HL-60 (cell line): Measurements from ENCODE around the gene SLC41A3.

ENCODE experiments used
- DNase-seq, 2 experiments: peaks; one replicate each; pipeline ENCODE4 v3.0.0-alpha.2; 2010 to 2020; ENCODE audit warnings: low read depth in 1 of 2, low spot score in 1 of 2
- H3K27ac ChIP-seq: fragments of 250-450 bp; sonication (Bioruptor Pico); replicated peaks from 2 replicates; pipeline ENCODE4 v1.5.1; 2020; ENCODE audit warnings: mild to moderate bottlenecking, moderate library complexity
- H3K27me3 ChIP-seq: fragments of 250-450 bp; sonication (Bioruptor Pico); 2 replicates; pipeline ENCODE4 v1.5.1; 2021; ENCODE audit warnings: mild to moderate bottlenecking, moderate library complexity; ENCODE audit not compliant: insufficient read depth, poor library complexity, severe bottlenecking
- H3K4me3 ChIP-seq: replicated peaks from 2 replicates; pipeline ENCODE4 v1.5.1; 2011; ENCODE audit warnings: mild to moderate bottlenecking, control low read depth, low read length; ENCODE audit not compliant: insufficient read depth
- CTCF ChIP-seq: IDR thresholded peaks from one replicate; pipeline ENCODE4 v1.5.1; 2011; ENCODE audit warnings: low read length, control low read depth, inconsistent platforms; ENCODE audit not compliant: insufficient read depth
- GABPA ChIP-seq: IDR thresholded peaks from 2 replicates; pipeline ENCODE4 v1.6.1; 2012; ENCODE audit warnings: low read depth
- POLR2AphosphoS5 ChIP-seq: IDR thresholded peaks from 2 replicates; pipeline ENCODE4 v1.6.1; 2012; ENCODE audit warnings: low read depth
- SPI1 ChIP-seq: IDR thresholded peaks from 2 replicates; pipeline ENCODE4 v1.6.1; 2012; ENCODE audit warnings: low read depth, mild to moderate bottlenecking, borderline replicate concordance
- TF ChIP-seq, protein P1 (sequence below): IDR thresholded peaks from 2 replicates; pipeline ENCODE4 v1.6.1; 2012; ENCODE audit warnings: low read depth; ENCODE audit not compliant: insufficient replicate concordance

The SLC41A3 gene

DNA sequence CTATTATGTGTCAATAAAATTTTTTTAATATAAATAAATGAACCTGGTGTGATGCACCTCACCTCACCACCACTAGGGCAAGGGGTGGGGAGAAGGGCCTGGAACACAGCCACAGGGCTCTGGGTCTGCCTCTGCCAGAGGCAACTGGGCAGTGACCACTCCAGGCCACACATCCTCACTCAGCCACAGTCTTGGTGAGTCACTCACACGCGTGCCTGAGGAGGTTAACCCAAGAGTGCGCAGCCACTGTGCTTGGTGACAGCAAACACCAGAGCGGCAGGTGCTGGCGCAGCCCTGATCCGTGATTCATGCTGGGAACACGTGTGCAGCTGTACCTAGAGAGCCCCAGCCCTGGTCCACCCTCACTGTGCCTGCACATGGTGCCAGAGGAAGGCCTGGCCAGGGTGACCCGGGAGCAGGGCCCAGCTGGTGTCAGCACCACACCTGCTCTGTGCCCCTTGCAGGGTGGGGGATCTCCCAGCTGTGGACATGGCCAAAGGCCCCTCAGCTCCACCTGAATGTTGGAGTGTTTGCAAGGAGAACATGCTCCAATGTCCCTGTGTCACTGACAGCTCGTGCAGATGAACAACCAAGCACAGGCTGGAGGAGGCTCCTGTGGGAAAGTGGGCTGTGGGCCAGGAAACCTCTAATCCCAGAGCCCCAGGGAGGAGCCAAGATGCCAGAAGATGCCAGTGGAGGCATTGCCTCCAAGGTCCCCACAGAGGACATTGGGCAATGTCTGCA lies 2.1 kb downstream of the SLC41A3 start:
- TF ChIP-seq GABPA, result no peak
- no peak for TF ChIP-seq SPI1
- TF ChIP-seq CTCF, result no peak
- no peak for TF ChIP-seq POLR2AphosphoS5
- TF ChIP-seq, protein P1, sequence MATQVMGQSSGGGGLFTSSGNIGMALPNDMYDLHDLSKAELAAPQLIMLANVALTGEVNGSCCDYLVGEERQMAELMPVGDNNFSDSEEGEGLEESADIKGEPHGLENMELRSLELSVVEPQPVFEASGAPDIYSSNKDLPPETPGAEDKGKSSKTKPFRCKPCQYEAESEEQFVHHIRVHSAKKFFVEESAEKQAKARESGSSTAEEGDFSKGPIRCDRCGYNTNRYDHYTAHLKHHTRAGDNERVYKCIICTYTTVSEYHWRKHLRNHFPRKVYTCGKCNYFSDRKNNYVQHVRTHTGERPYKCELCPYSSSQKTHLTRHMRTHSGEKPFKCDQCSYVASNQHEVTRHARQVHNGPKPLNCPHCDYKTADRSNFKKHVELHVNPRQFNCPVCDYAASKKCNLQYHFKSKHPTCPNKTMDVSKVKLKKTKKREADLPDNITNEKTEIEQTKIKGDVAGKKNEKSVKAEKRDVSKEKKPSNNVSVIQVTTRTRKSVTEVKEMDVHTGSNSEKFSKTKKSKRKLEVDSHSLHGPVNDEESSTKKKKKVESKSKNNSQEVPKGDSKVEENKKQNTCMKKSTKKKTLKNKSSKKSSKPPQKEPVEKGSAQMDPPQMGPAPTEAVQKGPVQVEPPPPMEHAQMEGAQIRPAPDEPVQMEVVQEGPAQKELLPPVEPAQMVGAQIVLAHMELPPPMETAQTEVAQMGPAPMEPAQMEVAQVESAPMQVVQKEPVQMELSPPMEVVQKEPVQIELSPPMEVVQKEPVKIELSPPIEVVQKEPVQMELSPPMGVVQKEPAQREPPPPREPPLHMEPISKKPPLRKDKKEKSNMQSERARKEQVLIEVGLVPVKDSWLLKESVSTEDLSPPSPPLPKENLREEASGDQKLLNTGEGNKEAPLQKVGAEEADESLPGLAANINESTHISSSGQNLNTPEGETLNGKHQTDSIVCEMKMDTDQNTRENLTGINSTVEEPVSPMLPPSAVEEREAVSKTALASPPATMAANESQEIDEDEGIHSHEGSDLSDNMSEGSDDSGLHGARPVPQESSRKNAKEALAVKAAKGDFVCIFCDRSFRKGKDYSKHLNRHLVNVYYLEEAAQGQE, result no peak
- no peak for DNase-seq

DNA sequence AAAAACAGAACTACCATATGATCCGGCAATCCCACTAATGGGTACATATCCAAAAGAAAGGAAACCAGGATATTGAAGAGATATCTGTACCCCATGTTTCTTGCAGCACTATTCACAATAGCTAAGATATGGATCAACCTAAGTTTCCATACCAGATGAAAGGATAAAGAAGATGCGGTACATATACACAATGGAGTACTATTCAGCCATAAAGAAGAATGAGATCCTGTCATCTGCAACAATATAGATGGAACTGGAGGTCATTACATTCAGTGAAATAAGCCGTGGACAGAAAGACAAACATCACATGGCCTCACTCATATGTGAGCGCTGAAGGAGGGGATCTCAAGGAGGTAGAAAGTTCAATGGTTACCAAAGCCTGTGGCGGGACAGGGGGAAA lies 3.0 kb downstream of the SLC41A3 start:
- no peak overlapping the region for H3K27ac ChIP-seq
- TF ChIP-seq, protein P1, result no peak
- no peak for TF ChIP-seq SPI1
- no peak for TF ChIP-seq GABPA
- TF ChIP-seq POLR2AphosphoS5, result no peak
- TF ChIP-seq CTCF, result no peak
- no peak overlapping the region for H3K4me3 ChIP-seq
- no peaks in the 10 kb centered on the region for H3K27me3 ChIP-seq
- DNase-seq, result no peak

More for the DNA sequence above, 2.1 kb downstream of the SLC41A3 start:
- Histone ChIP-seq H3K4me3 (no peak overlapping the region), H3K27me3 (no peaks in the 10 kb centered on the region), H3K27ac (no peak overlapping the region)

GRCh38 chr3:126078866-126079265 lies 5.1 kb downstream of the SLC41A3 start:
- Histone ChIP-seq H3K4me3 (no peak overlapping the region), H3K27ac (no peak overlapping the region), H3K27me3 (no peaks in the 10 kb centered on the region)
- DNase-seq, result no peak
- no peak for TF ChIP-seq POLR2AphosphoS5
- TF ChIP-seq GABPA, result no peak
- TF ChIP-seq CTCF, result no peak
- TF ChIP-seq SPI1, result no peak
- TF ChIP-seq, protein P1, result no peak
